Prostate gland (tissue), 2 donors: ENCODE data around the gene ORMDL2.

ENCODE experiments used
- POLR2A ChIP-seq: fragments of 450-650 bp; IDR thresholded peaks from one replicate; pipeline ENCODE4 v1.6.1; 2016; ENCODE audit warnings: antibody characterized with exemption, mild to moderate bottlenecking
- POLR2AphosphoS5 ChIP-seq: sonication (generic); formaldehyde crosslinking; IDR thresholded peaks from one replicate; pipeline ENCODE4 v1.6.1; 2017; ENCODE audit warnings: antibody characterized with exemption
- TF ChIP-seq, protein P1 (sequence below), 4 experiments: fragments of 200-600 bp in 2 of 4; fragments of 450-650 bp in 2 of 4; sonication (generic) in 2 of 4; IDR thresholded peaks; 1 replicate in 3 of 4; 2 replicates in 1 of 4; pipeline ENCODE4 v1.5.1; 2016 to 2019; ENCODE audit warnings: antibody characterized with exemption in 4 of 4, mild to moderate bottlenecking in 2 of 4, moderate library complexity in 2 of 4

DNA sequence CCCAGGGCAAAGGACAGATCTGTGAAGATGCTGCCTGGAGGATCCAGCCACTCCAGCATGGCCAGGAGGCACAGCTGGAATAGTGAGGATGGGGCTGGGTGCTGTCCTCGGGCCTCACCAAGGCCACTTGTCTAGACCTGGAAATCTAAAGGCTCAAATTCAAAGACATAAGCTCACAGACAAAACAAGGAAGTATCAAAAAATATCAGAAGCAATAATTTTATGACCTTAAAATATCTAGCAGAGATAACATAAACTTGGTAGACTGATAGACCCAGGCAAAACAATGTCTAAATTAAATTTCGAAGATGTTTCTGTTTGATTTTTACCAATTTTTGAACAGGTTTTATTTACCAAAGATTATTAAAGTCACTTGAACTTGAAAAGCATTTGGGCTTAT is 47.5 kb downstream of the ORMDL2 start:
- TF ChIP-seq, protein P1, sequence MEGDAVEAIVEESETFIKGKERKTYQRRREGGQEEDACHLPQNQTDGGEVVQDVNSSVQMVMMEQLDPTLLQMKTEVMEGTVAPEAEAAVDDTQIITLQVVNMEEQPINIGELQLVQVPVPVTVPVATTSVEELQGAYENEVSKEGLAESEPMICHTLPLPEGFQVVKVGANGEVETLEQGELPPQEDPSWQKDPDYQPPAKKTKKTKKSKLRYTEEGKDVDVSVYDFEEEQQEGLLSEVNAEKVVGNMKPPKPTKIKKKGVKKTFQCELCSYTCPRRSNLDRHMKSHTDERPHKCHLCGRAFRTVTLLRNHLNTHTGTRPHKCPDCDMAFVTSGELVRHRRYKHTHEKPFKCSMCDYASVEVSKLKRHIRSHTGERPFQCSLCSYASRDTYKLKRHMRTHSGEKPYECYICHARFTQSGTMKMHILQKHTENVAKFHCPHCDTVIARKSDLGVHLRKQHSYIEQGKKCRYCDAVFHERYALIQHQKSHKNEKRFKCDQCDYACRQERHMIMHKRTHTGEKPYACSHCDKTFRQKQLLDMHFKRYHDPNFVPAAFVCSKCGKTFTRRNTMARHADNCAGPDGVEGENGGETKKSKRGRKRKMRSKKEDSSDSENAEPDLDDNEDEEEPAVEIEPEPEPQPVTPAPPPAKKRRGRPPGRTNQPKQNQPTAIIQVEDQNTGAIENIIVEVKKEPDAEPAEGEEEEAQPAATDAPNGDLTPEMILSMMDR (IDR thresholded peaks at IDR 0.05), result no peak
- TF ChIP-seq POLR2A, result no peak
- TF ChIP-seq POLR2AphosphoS5, result no peak
